ENCODE results near the gene TGFB1.
"Not testable (repeated sequence)": the region's sequence is repeated elsewhere in the genome, so short reads cannot be mapped to it uniquely, and the experiment has no call there.

TGFB1 gene

GRCh38 chr19:41367848-41368301 is 14.2 kb upstream of the TGFB1 start:
- no peak for DNase-seq

- no peak for DNase-seq
Observed at GRCh38 chr19:41366089-41366488, 12.4 kb upstream of the TGFB1 start.

GRCh38 chr19:41364524-41365391 is 11.0 kb upstream of the TGFB1 start:
- DNase-seq: no peak

GRCh38 chr19:41363753-41364523 is 10.2 kb upstream of the TGFB1 start, which contains the start of gene B9D2:
Gene B9D2, minus strand, starts transcription at chr19:41364149. Its CDS starts 630 bp downstream, at chr19:41363519.
- DNase-seq: peak; percentile 98

- no peak for DNase-seq
Observed at GRCh38 chr19:41363371-41363752, 9.6 kb upstream of the TGFB1 start.

GRCh38 chr19:41362143-41362847 is 8.6 kb upstream of the TGFB1 start:
- no peak for DNase-seq

- DNase-seq: no peak
Observed at GRCh38 chr19:41359741-41360140, 6.0 kb upstream of the TGFB1 start.

- DNase-seq: no peak
Observed at GRCh38 chr19:41357746-41358145, 4.0 kb upstream of the TGFB1 start.

- peak in 1 of 2 donors; percentile 30 for DNase-seq
Observed at GRCh38 chr19:41356984-41357739, 3.4 kb upstream of the TGFB1 start.

- no peak for DNase-seq
Observed at GRCh38 chr19:41355802-41356201, 2.1 kb upstream of the TGFB1 start.

GRCh38 chr19:41355035-41355434 is 1.3 kb upstream of the TGFB1 start:
- DNase-seq: no peak

GRCh38 chr19:41354343-41354953 is 726 bp upstream of the TGFB1 start:
- no peak for DNase-seq

GRCh38 chr19:41352609-41353465 is 885 bp downstream of the TGFB1 start:
- DNase-seq: peak; percentile 78 to 84

GRCh38 chr19:41352279-41352608 is 1.5 kb downstream of the TGFB1 start:
- no peak for DNase-seq

- peak; percentile 83 to 86 for DNase-seq
Observed at GRCh38 chr19:41351339-41352245, 2.1 kb downstream of the TGFB1 start.

- DNase-seq: no peak
Observed at GRCh38 chr19:41350735-41351338, 2.9 kb downstream of the TGFB1 start.

GRCh38 chr19:41346916-41347315 is 6.8 kb downstream of the TGFB1 start:
- DNase-seq: not testable (repeated sequence)

- DNase-seq: no peak
Observed at GRCh38 chr19:41344162-41344561, 9.6 kb downstream of the TGFB1 start.

- DNase-seq: no peak
Observed at GRCh38 chr19:41341669-41342490, 11.8 kb downstream of the TGFB1 start.
